BLaER1 treated with 17β-estradiol and CSF1 and Interleukin-3, amounts not matched to agents 10 nM and 100 nM (cell line): Measurements from ENCODE around the gene CD14.
"Not testable (repeated sequence)": the region's sequence is repeated elsewhere in the genome, so short reads cannot be mapped to it uniquely, and the experiment has no call there.

Source experiments
- H3K27ac ChIP-seq, 11 experiments: shearing (Covaris generic); formaldehyde crosslinking; 2 replicates each; pipeline ENCODE4 v1.8.1; 2022
- H3K27me3 ChIP-seq, 11 experiments: shearing (Covaris generic); formaldehyde crosslinking; 2 replicates each; pipeline ENCODE4 v1.8.1; 2022
- H3K36me3 ChIP-seq, 11 experiments: shearing (Covaris generic); formaldehyde crosslinking; 2 replicates each; pipeline ENCODE4 v1.8.1; 2022
- H3K4me1 ChIP-seq, 10 experiments: shearing (Covaris generic); formaldehyde crosslinking; 2 replicates each; pipeline ENCODE4 v1.8.1; 2022
- H3K4me2 ChIP-seq, 11 experiments: shearing (Covaris generic); formaldehyde crosslinking; 2 replicates each; pipeline ENCODE4 v1.8.1; 2022
- H3K4me3 ChIP-seq, 10 experiments: shearing (Covaris generic); formaldehyde crosslinking; 2 replicates each; pipeline ENCODE4 v1.8.1; 2022
- H3K9ac ChIP-seq, 11 experiments: shearing (Covaris generic); formaldehyde crosslinking; 2 replicates each; pipeline ENCODE4 v1.8.1; 2022
- H3K9me3 ChIP-seq, 11 experiments: shearing (Covaris generic); formaldehyde crosslinking; replicated peaks in 1 of 11; 2 replicates each; pipeline ENCODE4 v1.8.1; 2022
- H4K20me1 ChIP-seq, 11 experiments: shearing (Covaris generic); formaldehyde crosslinking; 2 replicates each; pipeline ENCODE4 v1.8.1; 2022
- Cebpa-rat ChIP-seq, 11 experiments: shearing (Covaris generic); IDR thresholded peaks; 2 replicates each; pipeline ENCODE4 v1.8.1; 2022

The CD14 gene

DNA sequence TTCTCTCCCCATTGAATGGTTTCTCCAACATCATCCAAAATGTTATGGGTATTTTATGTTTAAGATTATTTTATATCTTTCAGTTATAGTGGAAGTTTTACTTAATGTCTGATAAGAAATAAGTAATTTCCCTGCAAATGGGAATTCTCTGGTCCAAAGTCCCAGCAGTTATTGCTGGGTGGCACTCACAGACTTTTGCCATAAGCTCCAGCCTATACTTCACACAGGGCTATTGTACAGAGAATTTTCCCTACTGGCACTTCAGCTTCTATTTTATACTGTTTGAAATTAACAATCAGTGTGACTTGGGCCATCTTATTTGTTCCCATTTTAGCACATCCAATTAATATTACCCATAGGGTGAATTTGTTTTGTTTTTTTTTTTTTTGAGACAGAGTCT lies 32.9 kb downstream of the CD14 start:
- Histone ChIP-seq H4K20me1 (no peaks in the 10 kb centered on the region), H3K4me2 (peak overlapping the region in 3 of 11 experiments; percentile 33 to 98 (median 92); a peak in 5 of 22 replicates), H3K27ac (peak overlapping the region in 4 of 11 experiments; percentile 9 to 99 (median 92); a peak in 6 of 22 replicates), H3K36me3 (peaks cover 0 to 39% (median 0%) of the 10 kb centered on the region in 11 experiments; a peak in 6 of 22 replicates), H3K27me3 (no peaks in the 10 kb centered on the region), H3K4me1 (peaks cover 0 to 100% (median 34%) of the 10 kb centered on the region in 10 experiments; a peak in 14 of 20 replicates), H3K9ac (peak overlapping the region in 2 of 11 experiments; percentile 45 to 88; a peak in 3 of 22 replicates), H3K4me3 (peak overlapping the region in 2 of 10 experiments; percentile 61 to 69; a peak in 3 of 20 replicates), H3K9me3 (peaks cover 0 to 53% (median 3%) of the 10 kb centered on the region in 11 experiments; a peak in 9 of 22 replicates)
- no peak for TF ChIP-seq Cebpa-rat (IDR thresholded peaks at IDR 0.05)

- peaks cover 0 to 39% (median 0%) of the 10 kb centered on the region in 11 experiments; a peak in 6 of 22 replicates for H3K36me3 ChIP-seq
- peak overlapping the region in 3 of 10 experiments; percentile 56 to 69 (median 61); a peak in 6 of 20 replicates for H3K4me3 ChIP-seq
- peaks cover 0 to 100% (median 43%) of the 10 kb centered on the region in 10 experiments; a peak in 14 of 20 replicates for H3K4me1 ChIP-seq
- peaks cover 0 to 47% (median 3%) of the 10 kb centered on the region in 11 experiments; a peak in 9 of 22 replicates for H3K9me3 ChIP-seq
- H3K27ac ChIP-seq: peak overlapping the region in 5 of 11 experiments; percentile 30 to 99 (median 91); a peak in 9 of 22 replicates
- TF ChIP-seq Cebpa-rat (IDR thresholded peaks at IDR 0.05): no peak
- peak overlapping the region in 2 of 11 experiments; percentile 93 to 96; a peak in 4 of 22 replicates for H3K9ac ChIP-seq
- H4K20me1 ChIP-seq: no peaks in the 10 kb centered on the region
- no peaks in the 10 kb centered on the region for H3K27me3 ChIP-seq
- H3K4me2 ChIP-seq: peak overlapping the region in 3 of 11 experiments; percentile 90 to 98 (median 92); a peak in 6 of 22 replicates
These were observed 34.1 kb downstream of the CD14 start for GRCh38 chr5:140598836-140599235.

GRCh38 chr5:140596321-140596741 lies 36.6 kb downstream of the CD14 start:
- peak overlapping the region in 7 of 11 experiments; percentile 55 to 98 (median 90); a peak in 14 of 22 replicates for H3K4me2 ChIP-seq
- H3K9me3 ChIP-seq: peaks cover 0 to 23% (median 0%) of the 10 kb centered on the region in 11 experiments; a peak in 6 of 22 replicates
- peak overlapping the region in 8 of 11 experiments; percentile 44 to 99 (median 89); a peak in 15 of 22 replicates for H3K27ac ChIP-seq
- peaks cover 0 to 31% (median 0%) of the 10 kb centered on the region in 11 experiments; a peak in 5 of 22 replicates for H3K36me3 ChIP-seq
- H3K27me3 ChIP-seq: no peaks in the 10 kb centered on the region
- TF ChIP-seq Cebpa-rat (IDR thresholded peaks at IDR 0.05): no peak
- H3K4me3 ChIP-seq: peak overlapping the region in 4 of 10 experiments; percentile 21 to 69 (median 58); a peak in 6 of 20 replicates
- H4K20me1 ChIP-seq: no peaks in the 10 kb centered on the region
- peaks cover 0 to 94% (median 39%) of the 10 kb centered on the region in 10 experiments; a peak in 15 of 20 replicates for H3K4me1 ChIP-seq
- H3K9ac ChIP-seq: peak overlapping the region in 5 of 11 experiments; percentile 73 to 96 (median 78); a peak in 10 of 22 replicates

DNA sequence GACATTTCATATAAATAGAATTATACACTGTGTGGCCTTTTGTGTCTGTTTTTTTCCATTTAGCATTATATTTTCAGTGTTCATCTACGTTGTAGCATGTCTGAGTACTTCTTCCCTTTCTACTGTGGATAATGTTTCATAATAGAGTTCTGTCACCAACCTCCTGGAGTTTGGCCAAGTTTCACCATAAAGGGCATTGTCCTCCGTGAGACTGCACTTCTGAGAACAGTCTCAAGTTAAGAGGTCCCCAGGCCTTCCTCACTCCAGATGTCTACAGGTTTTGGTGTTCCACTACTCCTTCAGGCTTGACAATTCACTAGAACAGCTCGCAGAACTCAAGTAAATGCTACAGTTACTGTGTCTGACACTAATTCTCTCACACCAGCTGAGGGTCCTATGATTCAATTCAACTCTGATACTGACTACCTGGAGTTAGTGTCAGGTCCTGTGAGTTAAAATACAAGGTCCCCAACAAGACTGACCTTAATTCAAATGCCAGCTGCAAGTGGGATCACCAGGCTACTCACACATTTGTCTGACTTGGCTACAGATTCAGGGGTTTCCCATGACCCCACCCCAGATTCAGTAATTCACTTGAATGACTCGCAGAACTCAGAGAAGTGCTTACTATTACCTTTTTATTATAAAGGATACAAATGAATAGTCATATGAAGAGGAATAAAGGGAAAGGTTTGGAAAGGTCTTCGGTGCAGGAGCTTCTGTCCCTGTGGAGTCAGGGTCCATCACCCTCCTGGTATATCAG lies 37.3 kb downstream of the CD14 start:
- Histone ChIP-seq H4K20me1 (no peaks in the 10 kb centered on the region), H3K9me3 (peaks cover 0 to 17% (median 0%) of the 10 kb centered on the region in 11 experiments; a peak in 2 of 22 replicates), H3K9ac (peak overlapping the region in 6 of 11 experiments; percentile 51 to 96 (median 78); a peak in 13 of 22 replicates), H3K4me3 (peak overlapping the region in 4 of 10 experiments; percentile 20 to 69 (median 58); a peak in 5 of 20 replicates), H3K27ac (peak overlapping the region in 9 of 11 experiments; percentile 44 to 99 (median 88); a peak in 18 of 22 replicates), H3K36me3 (peaks cover 0 to 25% (median 0%) of the 10 kb centered on the region in 11 experiments; a peak in 4 of 22 replicates), H3K4me1 (peaks cover 0 to 94% (median 42%) of the 10 kb centered on the region in 10 experiments; a peak in 15 of 20 replicates), H3K4me2 (peak overlapping the region in 8 of 11 experiments; percentile 2 to 98 (median 86); a peak in 15 of 22 replicates), H3K27me3 (no peaks in the 10 kb centered on the region)
- TF ChIP-seq Cebpa-rat (IDR thresholded peaks at IDR 0.05): peak in 2 of 11 experiments; percentile 43 to 63; a peak in 4 of 22 replicates

DNA sequence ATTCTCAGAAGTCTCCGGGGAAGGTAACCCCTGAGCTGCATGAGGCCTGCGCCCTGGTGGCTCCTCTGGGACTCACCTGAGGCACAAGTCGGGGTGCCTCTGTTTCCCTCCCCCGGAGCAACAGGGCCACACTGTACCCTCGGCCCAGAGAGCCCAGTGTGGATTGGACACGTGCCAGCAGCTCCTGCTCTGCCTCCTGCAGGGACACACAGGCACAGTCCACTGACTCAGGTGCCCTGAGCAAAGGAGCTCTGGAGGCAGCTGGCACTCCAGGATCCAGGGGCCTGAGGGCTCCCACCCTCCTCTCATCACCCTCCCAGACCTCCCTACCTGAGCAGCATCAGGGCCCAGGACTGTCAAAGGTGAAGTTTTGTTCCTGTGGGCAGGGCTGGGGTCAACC lies 38.8 kb downstream of the CD14 start:
- peak overlapping the region in 3 of 10 experiments; percentile 27 to 34 (median 27); a peak in 3 of 20 replicates for H3K4me3 ChIP-seq
- H3K4me1 ChIP-seq: peaks cover 0 to 94% (median 52%) of the 10 kb centered on the region in 10 experiments; a peak in 15 of 20 replicates
- peaks cover 0 to 20% (median 0%) of the 10 kb centered on the region in 11 experiments; a peak in 4 of 22 replicates for H3K36me3 ChIP-seq
- H3K27ac ChIP-seq: peak overlapping the region in 6 of 11 experiments; percentile 55 to 99 (median 90); a peak in 12 of 22 replicates
- peaks cover 0 to 8% (median 0%) of the 10 kb centered on the region in 11 experiments; a peak in 2 of 22 replicates for H3K9me3 ChIP-seq
- H3K4me2 ChIP-seq: peak overlapping the region in 5 of 11 experiments; percentile 83 to 98 (median 92); a peak in 10 of 22 replicates
- no peaks in the 10 kb centered on the region for H4K20me1 ChIP-seq
- H3K27me3 ChIP-seq: no peaks in the 10 kb centered on the region
- TF ChIP-seq Cebpa-rat (IDR thresholded peaks at IDR 0.05): no peak
- peak overlapping the region in 5 of 11 experiments; percentile 36 to 93 (median 68); a peak in 8 of 22 replicates for H3K9ac ChIP-seq

DNA sequence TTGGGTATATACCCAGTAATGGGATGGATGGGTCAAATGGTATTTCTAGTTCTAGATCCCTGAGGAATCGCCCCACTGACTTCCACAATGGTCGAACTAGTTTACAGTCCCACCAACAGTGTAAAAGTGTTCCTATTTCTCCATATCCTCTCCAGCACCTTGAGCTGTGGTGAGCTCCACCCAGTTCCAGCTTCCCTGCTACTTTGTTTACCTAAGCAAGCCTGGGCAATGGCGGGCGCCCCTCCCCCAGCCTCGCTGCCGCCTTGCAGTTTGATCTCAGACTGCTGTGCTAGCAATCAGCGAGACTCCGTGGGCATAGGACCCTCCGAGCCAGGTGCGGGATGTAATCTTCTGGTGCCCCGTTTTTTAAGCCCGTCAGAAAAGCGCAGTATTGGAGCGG lies 39.9 kb downstream of the CD14 start:
- not testable (repeated sequence) for H4K20me1 ChIP-seq, H3K27me3 ChIP-seq, H3K9ac ChIP-seq, H3K9me3 ChIP-seq
- peak overlapping the region in 1 of 10 experiments; percentile 34; a peak in 1 of 20 replicates for H3K4me3 ChIP-seq
- H3K4me1 ChIP-seq: peaks cover 0 to 94% (median 63%) of the 10 kb centered on the region in 10 experiments; a peak in 15 of 20 replicates
- H3K4me2 ChIP-seq: peak overlapping the region in 3 of 11 experiments; percentile 90 to 98 (median 92); a peak in 6 of 22 replicates
- H3K36me3 ChIP-seq: peaks cover 0 to 10% (median 0%) of the 10 kb centered on the region in 11 experiments; a peak in 1 of 22 replicates
- peak overlapping the region in 5 of 11 experiments; percentile 10 to 99 (median 91); a peak in 7 of 22 replicates for H3K27ac ChIP-seq

- Histone ChIP-seq H3K27ac (peak overlapping the region in 8 of 11 experiments; percentile 25 to 95 (median 76); a peak in 15 of 22 replicates), H3K9me3 (peaks cover 0 to 14% (median 0%) of the 10 kb centered on the region in 11 experiments; a peak in 5 of 22 replicates), H3K27me3 (no peaks in the 10 kb centered on the region), H3K4me1 (peaks cover 0 to 94% (median 61%) of the 10 kb centered on the region in 10 experiments; a peak in 15 of 20 replicates), H4K20me1 (no peaks in the 10 kb centered on the region), H3K4me3 (peak overlapping the region in 4 of 10 experiments; percentile 43 to 59 (median 52); a peak in 9 of 20 replicates), H3K4me2 (peak overlapping the region in 7 of 11 experiments; percentile 42 to 99 (median 88); a peak in 14 of 22 replicates), H3K36me3 (peaks cover 0 to 12% (median 0%) of the 10 kb centered on the region in 11 experiments; a peak in 3 of 22 replicates), H3K9ac (peak overlapping the region in 6 of 11 experiments; percentile 17 to 92 (median 76); a peak in 11 of 22 replicates)
- TF ChIP-seq Cebpa-rat (IDR thresholded peaks at IDR 0.05): no peak
These were observed 41.1 kb downstream of the CD14 start for GRCh38 chr5:140591747-140592372.
